Activated CD8-positive, alpha-beta memory T cell treated with anti-CD3 and anti-CD28 coated beads, Interleukin-2, amount 10 ng/mL, durations not matched to agents 7 days and 5 days (primary cell): ENCODE results near the gene YOD1. TPM values are rescaled to one million over a fixed set of nuclear protein-coding genes. Genes with fewer than 3 reads are reported as not detected.

ENCODE experiments used
- ATAC-seq: fragments of 150-1000 bp; cut with Tn5 transposase; one replicate; pipeline ENCODE4 v1.10.0; 2021; ENCODE audit warnings: moderate library complexity
- CTCF ChIA-PET: fragments of 350-600 bp; sonication (Branson Sonifier 250); formaldehyde crosslinking; loops from one replicate; lab custom pipeline; 2021; ENCODE audit warnings: antibody characterized with exemption; lab: Charles Lee
- DNase-seq: peaks from one replicate; pipeline ENCODE4 v3.0.0-alpha.2; 2020
- H3K27ac Mint-ChIP-seq: one replicate; pipeline ENCODE4 v1.8.0; 2021; ENCODE audit warnings: mild to moderate bottlenecking, mixed read lengths
- H3K27me3 Mint-ChIP-seq: one replicate; pipeline ENCODE4 v1.8.0; 2021; ENCODE audit warnings: mixed read lengths
- H3K36me3 Mint-ChIP-seq: one replicate; pipeline ENCODE4 v1.8.0; 2021; ENCODE audit warnings: mild to moderate bottlenecking, mixed read lengths
- H3K4me1 Mint-ChIP-seq: one replicate; pipeline ENCODE4 v1.8.0; 2021; ENCODE audit warnings: mixed read lengths
- H3K4me3 Mint-ChIP-seq: one replicate; pipeline ENCODE4 v1.8.0; 2021; ENCODE audit warnings: mild to moderate bottlenecking, moderate library complexity, mixed read lengths
- H3K9me3 Mint-ChIP-seq: one replicate; pipeline ENCODE4 v1.8.0; 2022; ENCODE audit warnings: low read depth, mixed read lengths
- total RNA-seq, 2 experiments: library from RNA; stranded (reverse); gene quantifications; one replicate each; pipeline ENCODE4 v1.2.3, GENCODE V29; 2021

YOD1 gene
- total RNA-seq, 2 experiments from 2014 or later, result 8.7 to 9.7 TPM

- Mint-ChIP-seq H3K27ac (no peak overlapping the region), H3K36me3 (no peaks in the 10 kb centered on the region), H3K27me3 (peaks cover 21% of the 10 kb centered on the region), H3K9me3 (no peaks in the 10 kb centered on the region), H3K4me1 (no peaks in the 10 kb centered on the region), H3K4me3 (no peak overlapping the region)
- CTCF ChIA-PET, result no interaction called here
- no peak for DNase-seq
- ATAC-seq, result no peak
Measured at GRCh38 chr1:207002724-207003146, 48.3 kb downstream of the YOD1 start.

- CTCF ChIA-PET, result no interaction called here
- H3K4me1 Mint-ChIP-seq, result no peaks in the 10 kb centered on the region
- H3K36me3 Mint-ChIP-seq, result no peaks in the 10 kb centered on the region
- no peak for ATAC-seq
- H3K27me3 Mint-ChIP-seq, result peaks cover 24% of the 10 kb centered on the region
- no peak for DNase-seq
- no peaks in the 10 kb centered on the region for H3K9me3 Mint-ChIP-seq
- H3K27ac Mint-ChIP-seq, result no peak overlapping the region
- no peak overlapping the region for H3K4me3 Mint-ChIP-seq
Measured at GRCh38 chr1:207001492-207002245, 49.3 kb downstream of the YOD1 start.

- Mint-ChIP-seq H3K36me3 (no peaks in the 10 kb centered on the region), H3K4me1 (no peaks in the 10 kb centered on the region), H3K4me3 (no peak overlapping the region), H3K27ac (no peak overlapping the region), H3K9me3 (no peaks in the 10 kb centered on the region), H3K27me3 (peaks cover 25% of the 10 kb centered on the region)
- CTCF ChIA-PET, result no interaction called here
- DNase-seq (no peak), ATAC-seq (no peak)
Measured at GRCh38 chr1:207000651-207001291, 50.2 kb downstream of the YOD1 start.

- Mint-ChIP-seq H3K4me3 (no peak overlapping the region), H3K27ac (no peak overlapping the region), H3K9me3 (no peaks in the 10 kb centered on the region), H3K36me3 (no peaks in the 10 kb centered on the region), H3K4me1 (no peaks in the 10 kb centered on the region), H3K27me3 (peaks cover 36% of the 10 kb centered on the region)
- CTCF ChIA-PET, result no interaction called here
- no peak for ATAC-seq
- no peak for DNase-seq
Measured at GRCh38 chr1:206998816-206999215, 52.2 kb downstream of the YOD1 start.

Other genes with a start within 250 kb of the YOD1 start
- gene IL20, start 185.6 kb downstream of the YOD1 start, total RNA-seq, result not detected
- gene IL24, start 153.8 kb downstream of the YOD1 start, total RNA-seq, result not detected
- gene FCMR, start 129.3 kb downstream of the YOD1 start, total RNA-seq, result 10 to 100 TPM; 33.0 to 37.2 TPM
- gene PIGR, start 104.7 kb downstream of the YOD1 start, total RNA-seq, result under 1 TPM; 0.06 to 0.07 TPM
- not detected for gene FCAMR, start 80.7 kb downstream of the YOD1 start, total RNA-seq
- gene C1orf116, start 18.5 kb downstream of the YOD1 start, total RNA-seq, result not detected
- 1 to 10 TPM; 2.3 TPM for gene PFKFB2, start 2.1 kb upstream of the YOD1 start, total RNA-seq
- gene C4BPB, start 37.7 kb upstream of the YOD1 start, total RNA-seq, result 1 to 10 TPM in 1 of 2 experiments, under 1 TPM in 1; 0.91 to 1.1 TPM
- not detected for gene C4BPA, start 53.0 kb upstream of the YOD1 start, total RNA-seq